GM18519 (cell line): ENCODE results near the gene CIAO2B.

Experiments
- ATAC-seq: cut with Tn5 transposase; IDR thresholded peaks from one replicate; pipeline ENCODE4 v1.9.1; 2021; ENCODE audit warnings: mild to moderate bottlenecking, moderate library complexity; ENCODE audit not compliant: unreplicated experiment, low FRiP score

The CIAO2B gene

GRCh38 chr16:66890799-66891198 lies 43.4 kb downstream of the CIAO2B start:
- no peak for ATAC-seq

- ATAC-seq, result no peak
These were observed 44.6 kb downstream of the CIAO2B start for GRCh38 chr16:66889622-66890021.

GRCh38 chr16:66888647-66889615 lies 45.3 kb downstream of the CIAO2B start:
- ATAC-seq, result no peak

- no peak for ATAC-seq
These were observed 47.3 kb downstream of the CIAO2B start for GRCh38 chr16:66886914-66887313.

- no peak for ATAC-seq
These were observed 47.9 kb downstream of the CIAO2B start for GRCh38 chr16:66886321-66886720.

- no peak for ATAC-seq
These were observed 48.7 kb downstream of the CIAO2B start for GRCh38 chr16:66885491-66885890.

GRCh38 chr16:66882702-66883101 lies 51.5 kb downstream of the CIAO2B start:
- ATAC-seq, result no peak
